GM19438 (cell line): ENCODE data around the gene MRPL30.
"Not testable (repeated sequence)": the region's sequence is repeated elsewhere in the genome, so short reads cannot be mapped to it uniquely, and the experiment has no call there.

ENCODE experiments used
- ATAC-seq: cut with Tn5 transposase; IDR thresholded peaks from one replicate; pipeline ENCODE4 v1.9.1; 2021; ENCODE audit warnings: low read depth; ENCODE audit not compliant: unreplicated experiment

Gene MRPL30

GRCh38 chr2:99180755-99181623, at the start of gene MRPL30, which contains the start of gene MITD1:
TSS of gene MRPL30 (plus strand) at chr2:99181184. CDS start at chr2:99186204, 5,020 bp downstream.
TSS of gene MITD1 (minus strand) at chr2:99181058. CDS start at chr2:99180981, 77 bp downstream.
- peak; percentile 93 for ATAC-seq

- ATAC-seq: not testable (repeated sequence)
Observed at GRCh38 chr2:99135044-99135556, 45.9 kb upstream of the MRPL30 start.

- no peak for ATAC-seq
Observed at GRCh38 chr2:99139003-99139402, 42.0 kb upstream of the MRPL30 start.

GRCh38 chr2:99140056-99140859, 40.7 kb upstream of the MRPL30 start:
- no peak for ATAC-seq

GRCh38 chr2:99140860-99141109, 40.2 kb upstream of the MRPL30 start:
- peak; percentile 35 for ATAC-seq

- peak; percentile 86 for ATAC-seq
Observed at GRCh38 chr2:99141110-99142108, 39.6 kb upstream of the MRPL30 start, which contains the start of gene C2orf15. TSS of gene C2orf15 (plus strand) at chr2:99141707. CDS start at chr2:99150559, 8,852 bp downstream.

GRCh38 chr2:99150706-99151105, 30.3 kb upstream of the MRPL30 start:
- ATAC-seq: no peak

GRCh38 chr2:99152199-99152895, 28.6 kb upstream of the MRPL30 start:
- ATAC-seq: no peak

- no peak for ATAC-seq
Observed at GRCh38 chr2:99153921-99154604, 26.9 kb upstream of the MRPL30 start.

- peak; percentile 97 for ATAC-seq
Observed at GRCh38 chr2:99154643-99155536, 26.1 kb upstream of the MRPL30 start, which contains the start of the genes LIPT1 and TSGA10. TSS of gene LIPT1 (plus strand) at chr2:99154967. CDS start at chr2:99161958, 6,991 bp downstream. TSS of gene TSGA10 (minus strand) at chr2:99154942. CDS start at chr2:99109439, 45,503 bp downstream.

GRCh38 chr2:99156891-99157290, 24.1 kb upstream of the MRPL30 start:
- ATAC-seq: no peak

GRCh38 chr2:99158599-99158998, 22.4 kb upstream of the MRPL30 start:
- no peak for ATAC-seq

GRCh38 chr2:99159594-99159993, 21.4 kb upstream of the MRPL30 start:
- no peak for ATAC-seq

GRCh38 chr2:99166218-99166617, 14.8 kb upstream of the MRPL30 start:
- no peak for ATAC-seq

GRCh38 chr2:99169534-99169933, 11.4 kb upstream of the MRPL30 start:
- ATAC-seq: no peak

- no peak for ATAC-seq
Observed at GRCh38 chr2:99171377-99172140, 9.4 kb upstream of the MRPL30 start.

GRCh38 chr2:99181624-99182000, 628 bp downstream of the MRPL30 start:
- no peak for ATAC-seq
